OCI-LY1 (cell line): ENCODE results near the gene OSBPL2.

Experiments used
- CTCF ChIP-seq: fragments of 200-600 bp; sonication (generic), shearing (Covaris generic); IDR thresholded peaks from 2 replicates; pipeline ENCODE4 v1.5.1; 2017; ENCODE audit warnings: mild to moderate bottlenecking, antibody characterized with exemption, low read length, moderate library complexity, mixed read lengths
- EZH2 ChIP-seq: fragments of 200-600 bp; sonication (generic), shearing (Covaris generic); IDR thresholded peaks from 2 replicates; pipeline ENCODE4 v1.8.0; 2017; ENCODE audit warnings: borderline replicate concordance, mixed run types, mild to moderate bottlenecking, antibody characterized with exemption, low read length, moderate library complexity, mixed read lengths

- TF ChIP-seq CTCF: no peak
- no peak for TF ChIP-seq EZH2
Measured at GRCh38 chr20:62200491-62201172, 37.7 kb upstream of the OSBPL2 start.
